ENCODE results near the gene DPP6.

GRCh38 chr7:154871507-154871906 is 819.3 kb downstream of the DPP6 start:
- TF ChIP-seq POLR2A (IDR thresholded peaks at IDR 0.05): no peak
- TF ChIP-seq CTCF (IDR thresholded peaks at IDR 0.05): no peak
